ENCODE data around the gene PAMR1. TPM values are rescaled to one million over a fixed set of nuclear protein-coding genes. Genes with fewer than 3 reads are reported as not detected.

Gene PAMR1
- total and polyA plus RNA-seq, 2 donors (not counting 3 experiments of a cell fraction or from before 2014, with no cell fraction given) = not detected

DNA sequence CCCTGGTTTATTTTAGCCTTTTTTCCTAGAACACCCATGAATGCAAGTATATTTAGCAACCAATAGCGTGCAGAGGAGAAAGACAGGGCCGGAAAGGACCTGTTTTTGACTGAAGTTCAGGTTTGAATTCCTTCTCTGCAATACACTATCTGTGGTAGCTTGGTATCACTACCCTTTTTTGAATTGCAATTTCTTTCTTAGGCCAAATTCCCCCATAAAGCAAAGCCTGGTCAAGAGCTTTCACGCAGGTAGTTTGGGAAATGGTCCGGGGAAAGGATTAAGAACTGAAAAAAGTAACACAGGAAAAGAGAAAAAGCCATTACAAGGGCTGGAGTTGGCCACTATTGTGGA, 38.8 kb upstream of the PAMR1 start:
- no peaks in the 10 kb centered on the region for H3K4me1 ChIP-seq (ENCODE audit: control insufficient read depth, extremely low read depth, insufficient read depth, low read length)
- no peak overlapping the region for H3K4me3 ChIP-seq (replicated peaks in 1 of 3; ENCODE audit: insufficient read depth in 1 of 3, low read depth in 1 of 3, low read length in 3 of 3)
- H3K36me3 ChIP-seq (ENCODE audit: control insufficient read depth in 2 of 2, extremely low read depth in 1 of 2, insufficient read depth in 2 of 2, low read length in 2 of 2) = no peaks in the 10 kb centered on the region
- no peaks in the 10 kb centered on the region for H3K9me1 ChIP-seq (replicated peaks; ENCODE audit: control insufficient read depth, extremely low read depth, insufficient read depth, low read length)
- no peak overlapping the region for H3K4me2 ChIP-seq (ENCODE audit: insufficient read depth, low read length)
- no peaks in the 10 kb centered on the region for H4K20me1 ChIP-seq (replicated peaks; ENCODE audit: control insufficient read depth, extremely low read depth, insufficient read depth, low read length)
- TF ChIP-seq POLR2A (IDR thresholded peaks at IDR 0.05; ENCODE audit: low read depth, low read length) (no peak), GATA2 (IDR thresholded peaks at IDR 0.05; ENCODE audit: insufficient read depth, insufficient read length, low read depth, low read length) (no peak), EZH2 (IDR thresholded peaks at IDR 0.05; ENCODE audit: borderline replicate concordance, low read depth, low read length, severe bottlenecking) (no peak), JUN (IDR thresholded peaks at IDR 0.05; ENCODE audit: borderline replicate concordance, insufficient read depth, insufficient read length, low read depth) (no peak), MAX (IDR thresholded peaks at IDR 0.05; ENCODE audit: insufficient read depth, insufficient read length) (no peak), MYC (IDR thresholded peaks at IDR 0.05; ENCODE audit: low read depth, low read length) (no peak), FOS (IDR thresholded peaks at IDR 0.05; ENCODE audit: borderline replicate concordance, insufficient read depth, low read length) (no peak), POLR2AphosphoS5 (IDR thresholded peaks at IDR 0.05; ENCODE audit: insufficient read depth, low read depth, low read length) (no peak)
- TF ChIP-seq, protein P1, sequence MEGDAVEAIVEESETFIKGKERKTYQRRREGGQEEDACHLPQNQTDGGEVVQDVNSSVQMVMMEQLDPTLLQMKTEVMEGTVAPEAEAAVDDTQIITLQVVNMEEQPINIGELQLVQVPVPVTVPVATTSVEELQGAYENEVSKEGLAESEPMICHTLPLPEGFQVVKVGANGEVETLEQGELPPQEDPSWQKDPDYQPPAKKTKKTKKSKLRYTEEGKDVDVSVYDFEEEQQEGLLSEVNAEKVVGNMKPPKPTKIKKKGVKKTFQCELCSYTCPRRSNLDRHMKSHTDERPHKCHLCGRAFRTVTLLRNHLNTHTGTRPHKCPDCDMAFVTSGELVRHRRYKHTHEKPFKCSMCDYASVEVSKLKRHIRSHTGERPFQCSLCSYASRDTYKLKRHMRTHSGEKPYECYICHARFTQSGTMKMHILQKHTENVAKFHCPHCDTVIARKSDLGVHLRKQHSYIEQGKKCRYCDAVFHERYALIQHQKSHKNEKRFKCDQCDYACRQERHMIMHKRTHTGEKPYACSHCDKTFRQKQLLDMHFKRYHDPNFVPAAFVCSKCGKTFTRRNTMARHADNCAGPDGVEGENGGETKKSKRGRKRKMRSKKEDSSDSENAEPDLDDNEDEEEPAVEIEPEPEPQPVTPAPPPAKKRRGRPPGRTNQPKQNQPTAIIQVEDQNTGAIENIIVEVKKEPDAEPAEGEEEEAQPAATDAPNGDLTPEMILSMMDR (IDR thresholded peaks at IDR 0.05; ENCODE audit: extremely low read depth in 1 of 2, insufficient read depth in 1 of 2, low read depth in 1 of 2, low read length in 2 of 2) = no peak
- H3K9me3 ChIP-seq (replicated peaks; ENCODE audit: control insufficient read depth, insufficient read depth, low read length) = no peaks in the 10 kb centered on the region
- dilution Hi-C loops (cut with MboI; ENCODE audit: extremely low pct_ligation_motif_present, low sequenced_read_pairs) (no loop called here), intact Hi-C loops (cut with micrococcal nuclease) (no loop called here)
- DNase-seq (ENCODE audit: low read depth, low spot score) (no peak), FAIRE-seq (no peak)
- POLR2A ChIA-PET = no interaction called here
- no peak overlapping the region for H3K27ac ChIP-seq (ENCODE audit: insufficient read depth, low read depth, low read length)
- CTCF ChIA-PET = interaction anchor here (1.1 to 2.3 kb wide), 2 partner anchors 17 to 34 kb away, joined by 3 to 5 read pairs; no protein-coding TSS in a partner anchor
- no peaks in the 10 kb centered on the region for H3K79me2 ChIP-seq (ENCODE audit: control insufficient read depth, insufficient read depth, low read length)
- H3K9ac ChIP-seq (replicated peaks; ENCODE audit: extremely low read depth, insufficient read depth, low read length) = no peak overlapping the region
- BruUV-seq (replicated peaks) = no TSS peak
- no peaks in the 10 kb centered on the region for H3K27me3 ChIP-seq (ENCODE audit: control insufficient read depth in 2 of 2, insufficient read depth in 2 of 2, low read length in 2 of 2)
- no peak overlapping the region for H2AFZ ChIP-seq (ENCODE audit: low read depth, low read length)
